Stomach (tissue), 9 donors: ENCODE data around the gene CFI. TPM values are rescaled to one million over a fixed set of nuclear protein-coding genes. Genes with fewer than 3 reads are reported as not detected.

Experiments
- DNase-seq, 2 donors: peaks; one replicate each; pipeline versions ENCODE4 v3.0.0 to v3.0.0-alpha.2; 2013 to 2019
- H3K27ac ChIP-seq, 5 donors: fragments of 200-600 bp in 4 of 5; sonication (generic) in 4 of 5; one replicate each; pipeline ENCODE4 v1.5.1; 2013 to 2019; ENCODE audit warnings: mild to moderate bottlenecking in 1 of 5, moderate library complexity in 1 of 5
- H3K27me3 ChIP-seq, 3 donors: fragments of 200-600 bp; sonication (generic); one replicate each; pipeline ENCODE4 v1.5.1; 2017 to 2019; ENCODE audit warnings: mixed run types in 1 of 3
- H3K36me3 ChIP-seq, 4 donors: fragments of 200-600 bp; sonication (generic); 1 replicate in 3 of 4; 2 replicates in 1 of 4; pipeline ENCODE4 v1.5.1; 2016 to 2019
- H3K4me1 ChIP-seq, 4 donors: fragments of 200-600 bp; sonication (generic); one replicate each; pipeline ENCODE4 v1.5.1; 2016 to 2019
- H3K4me3 ChIP-seq, 4 donors: fragments of 200-600 bp; sonication (generic) in 3 of 4; one replicate each; pipeline ENCODE4 v1.5.1; 2016 to 2019; ENCODE audit warnings: mild to moderate bottlenecking in 1 of 4
- H3K9me3 ChIP-seq, 4 donors: fragments of 200-600 bp; sonication (generic); one replicate each; pipeline ENCODE4 v1.5.1; 2016 to 2019
- CTCF ChIP-seq, 7 experiments: fragments of 450-650 bp in 4 of 7; fragments of 200-600 bp in 3 of 7; sonication (generic) in 3 of 7; IDR thresholded peaks; one replicate each; pipeline ENCODE4 v1.5.1; 2016 to 2019; ENCODE audit warnings: antibody characterized with exemption in 7 of 7, control low read depth in 2 of 7, mild to moderate bottlenecking in 1 of 7
- EP300 ChIP-seq: sonication (generic); formaldehyde crosslinking; IDR thresholded peaks from one replicate; pipeline ENCODE4 v1.6.1; 2017; ENCODE audit warnings: antibody characterized with exemption
- POLR2A ChIP-seq, 4 donors: fragments of 450-650 bp; IDR thresholded peaks; one replicate each; pipeline ENCODE4 v1.6.1; 2016; ENCODE audit warnings: antibody characterized with exemption in 4 of 4, control low read depth in 2 of 4, mild to moderate bottlenecking in 1 of 4, moderate library complexity in 1 of 4
- POLR2AphosphoS5 ChIP-seq, 3 donors: sonication (generic); formaldehyde crosslinking; IDR thresholded peaks; one replicate each; pipeline ENCODE4 v1.6.1; 2016; ENCODE audit warnings: antibody characterized with exemption in 3 of 3
- WGBS, 5 donors: extraction: QIAGEN DNeasy Blood & Tissue Kit in 3 of 5; methylation state at CpG; one replicate each; pipeline versions ENCODE4 v1.1.5 to v1.1.7; 2013 to 2018; 5-methylcytosine and 5-hydroxymethylcytosine counted together
- intact Hi-C: fragments of 100-400 bp; cut with DNase I; formaldehyde crosslinking; loops from one replicate; pipeline ENCODE4 v1.15.1; 2023; ENCODE audit warnings: low total_unique reads
- polyA plus RNA-seq, 3 donors: library from polyadenylated mRNA; stranded (reverse); fragments of 200-250 nt; gene quantifications; one replicate each; pipeline ENCODE4 v1.2.3, GENCODE V29; 2013
- total RNA-seq, 5 donors: library from RNA; depleted of rRNA; stranded (reverse); fragments of >200 nt; gene quantifications; one replicate each; pipeline versions ENCODE4 v1.1.0 to v1.2.3, GENCODE V29; 2014 to 2016
- donor health status: healthy with polysubstance abuse.
- donor health status: Bipolar disorder and iron deficiency.
- donor health status: healthy.

Gene CFI
- total and polyA plus RNA-seq, 8 donors: 0.45 to 20.4 (median 7.7) TPM

GRCh38 chr4:109749388-109750082 is 52.3 kb downstream of the CFI start:
- 77 to 87% (median 79%) methylated on average over 7 of the region's 7 CpGs for WGBS, 5 donors
- intact Hi-C loops: no loop called here
- no peak for DNase-seq

GRCh38 chr4:109748114-109748513 is 53.7 kb downstream of the CFI start:
- peaks cover 0 to 3% (median 0%) of the 10 kb centered on the region in 3 donors for H3K27me3 ChIP-seq
- TF ChIP-seq EP300 (no peak), POLR2AphosphoS5 (IDR thresholded peaks at IDR 0.05) (no peak), CTCF (IDR thresholded peaks at IDR 0.05) (no peak), POLR2A (IDR thresholded peaks at IDR 0.05) (no peak)
- no peaks in the 10 kb centered on the region for H3K9me3 ChIP-seq
- H3K27ac ChIP-seq: no peak overlapping the region
- no peaks in the 10 kb centered on the region for H3K4me1 ChIP-seq
- intact Hi-C loops: no loop called here
- 84 to 96% (median 93%) methylated on average over 1 of the region's 1 CpG for WGBS, 5 donors
- DNase-seq: no peak
- no peak overlapping the region for H3K4me3 ChIP-seq
- H3K36me3 ChIP-seq: no peaks in the 10 kb centered on the region

More at GRCh38 chr4:109749388-109750082, 52.3 kb downstream of the CFI start:
- H3K4me3 ChIP-seq: no peak overlapping the region
- no peak for TF ChIP-seq CTCF (IDR thresholded peaks at IDR 0.05)
- TF ChIP-seq EP300: no peak
- TF ChIP-seq POLR2A (IDR thresholded peaks at IDR 0.05): no peak
- TF ChIP-seq POLR2AphosphoS5 (IDR thresholded peaks at IDR 0.05): no peak
- no peak overlapping the region for H3K27ac ChIP-seq
- H3K9me3 ChIP-seq: no peaks in the 10 kb centered on the region
- no peaks in the 10 kb centered on the region for H3K36me3 ChIP-seq
- peaks cover 0 to 3% (median 0%) of the 10 kb centered on the region in 3 donors for H3K27me3 ChIP-seq
- H3K4me1 ChIP-seq: no peaks in the 10 kb centered on the region

- H3K36me3 ChIP-seq: no peaks in the 10 kb centered on the region
- 70 to 90% (median 86%) methylated on average over 2 of the region's 2 CpGs for WGBS, 5 donors
- H3K4me3 ChIP-seq: no peak overlapping the region
- intact Hi-C loops: no loop called here
- no peak overlapping the region for H3K27ac ChIP-seq
- no peaks in the 10 kb centered on the region for H3K9me3 ChIP-seq
- no peaks in the 10 kb centered on the region for H3K4me1 ChIP-seq
- H3K27me3 ChIP-seq: peaks cover 0 to 3% (median 0%) of the 10 kb centered on the region in 3 donors
- DNase-seq: no peak
- no peak for TF ChIP-seq EP300
- no peak for TF ChIP-seq CTCF (IDR thresholded peaks at IDR 0.05)
These were observed 55.1 kb downstream of the CFI start for GRCh38 chr4:109746728-109747127.

GRCh38 chr4:109745830-109746229 is 56.0 kb downstream of the CFI start:
- Histone ChIP-seq H3K4me3 (no peak overlapping the region), H3K27me3 (peaks cover 0 to 3% (median 0%) of the 10 kb centered on the region in 3 donors), H3K27ac (no peak overlapping the region), H3K36me3 (no peaks in the 10 kb centered on the region), H3K9me3 (no peaks in the 10 kb centered on the region), H3K4me1 (no peaks in the 10 kb centered on the region)
- intact Hi-C loops: no loop called here
- no peak for DNase-seq
- TF ChIP-seq EP300: no peak
- TF ChIP-seq POLR2AphosphoS5 (IDR thresholded peaks at IDR 0.05): no peak
- no peak for TF ChIP-seq CTCF (IDR thresholded peaks at IDR 0.05)
- no peak for TF ChIP-seq POLR2A (IDR thresholded peaks at IDR 0.05)
